Mesothelial cell of epicardium (in vitro differentiated cells): Measurements from ENCODE around the gene B4GALT2. TPM values are rescaled to one million over a fixed set of nuclear protein-coding genes. Genes with fewer than 3 reads are reported as not detected.

ENCODE experiments used
- DNase-seq, 2 experiments: peaks; one replicate each; pipeline ENCODE4 v3.0.0; 2021; ENCODE audit warnings: low spot score in 2 of 2; ENCODE audit not compliant: unreplicated experiment in 2 of 2
- H3K27ac Mint-ChIP-seq: 2 replicates; pipeline ENCODE4 v1.8.0; 2021; ENCODE audit warnings: mixed read lengths
- H3K27me3 Mint-ChIP-seq: 2 replicates; pipeline ENCODE4 v1.8.0; 2021; ENCODE audit warnings: low read depth, mixed read lengths
- H3K36me3 Mint-ChIP-seq: 2 replicates; pipeline ENCODE4 v1.8.0; 2021; ENCODE audit warnings: mixed read lengths
- H3K4me1 Mint-ChIP-seq: 2 replicates; pipeline ENCODE4 v1.8.0; 2021; ENCODE audit warnings: mixed read lengths
- H3K4me3 Mint-ChIP-seq: 2 replicates; pipeline ENCODE4 v1.8.0; 2021; ENCODE audit warnings: mild to moderate bottlenecking, moderate library complexity, mixed read lengths
- H3K9me3 Mint-ChIP-seq: 2 replicates; pipeline ENCODE4 v1.8.0; 2021; ENCODE audit warnings: mixed read lengths
- total RNA-seq: library from RNA; stranded (reverse); gene quantifications from 3 replicates; pipeline ENCODE4 v1.2.1, GENCODE V29; 2021
- TF ChIP-seq, protein P1 (sequence below): fragments of 200-600 bp; sonication (generic); IDR thresholded peaks from one replicate; pipeline ENCODE4 v1.5.0; 2021; ENCODE audit warnings: antibody characterized with exemption; ENCODE audit not compliant: unreplicated experiment

Gene B4GALT2
- total RNA-seq, 1 donor from 2014 or later, result 55.8 TPM

DNA sequence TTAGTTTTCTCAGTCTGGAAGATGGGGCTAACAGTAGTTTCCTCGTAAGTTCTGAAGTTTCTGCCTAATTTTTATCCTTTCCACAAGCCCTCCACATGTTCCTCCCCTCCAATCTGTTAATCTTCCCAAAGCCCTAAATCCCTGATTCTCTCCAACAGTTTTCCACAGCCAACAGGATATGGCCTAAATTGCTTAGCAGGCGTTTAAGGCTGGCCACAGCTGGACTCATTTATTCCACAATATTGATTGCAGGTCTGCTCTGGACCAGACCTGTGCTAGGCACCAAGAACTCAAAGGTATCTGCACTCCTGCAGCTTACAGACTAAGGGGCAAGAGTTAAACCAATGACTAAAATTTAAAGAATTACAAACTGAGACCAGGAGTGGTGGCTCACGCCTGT is 48.3 kb downstream of the B4GALT2 start:
- H3K36me3 Mint-ChIP-seq, result peaks cover 11% of the 10 kb centered on the region
- TF ChIP-seq, protein P1, sequence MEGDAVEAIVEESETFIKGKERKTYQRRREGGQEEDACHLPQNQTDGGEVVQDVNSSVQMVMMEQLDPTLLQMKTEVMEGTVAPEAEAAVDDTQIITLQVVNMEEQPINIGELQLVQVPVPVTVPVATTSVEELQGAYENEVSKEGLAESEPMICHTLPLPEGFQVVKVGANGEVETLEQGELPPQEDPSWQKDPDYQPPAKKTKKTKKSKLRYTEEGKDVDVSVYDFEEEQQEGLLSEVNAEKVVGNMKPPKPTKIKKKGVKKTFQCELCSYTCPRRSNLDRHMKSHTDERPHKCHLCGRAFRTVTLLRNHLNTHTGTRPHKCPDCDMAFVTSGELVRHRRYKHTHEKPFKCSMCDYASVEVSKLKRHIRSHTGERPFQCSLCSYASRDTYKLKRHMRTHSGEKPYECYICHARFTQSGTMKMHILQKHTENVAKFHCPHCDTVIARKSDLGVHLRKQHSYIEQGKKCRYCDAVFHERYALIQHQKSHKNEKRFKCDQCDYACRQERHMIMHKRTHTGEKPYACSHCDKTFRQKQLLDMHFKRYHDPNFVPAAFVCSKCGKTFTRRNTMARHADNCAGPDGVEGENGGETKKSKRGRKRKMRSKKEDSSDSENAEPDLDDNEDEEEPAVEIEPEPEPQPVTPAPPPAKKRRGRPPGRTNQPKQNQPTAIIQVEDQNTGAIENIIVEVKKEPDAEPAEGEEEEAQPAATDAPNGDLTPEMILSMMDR, result no peak
- DNase-seq, result no peak
- no peak overlapping the region for H3K27ac Mint-ChIP-seq
- H3K4me3 Mint-ChIP-seq, result no peak overlapping the region
- no peaks in the 10 kb centered on the region for H3K9me3 Mint-ChIP-seq
- H3K4me1 Mint-ChIP-seq, result peaks cover 22% of the 10 kb centered on the region
- no peaks in the 10 kb centered on the region for H3K27me3 Mint-ChIP-seq

DNA sequence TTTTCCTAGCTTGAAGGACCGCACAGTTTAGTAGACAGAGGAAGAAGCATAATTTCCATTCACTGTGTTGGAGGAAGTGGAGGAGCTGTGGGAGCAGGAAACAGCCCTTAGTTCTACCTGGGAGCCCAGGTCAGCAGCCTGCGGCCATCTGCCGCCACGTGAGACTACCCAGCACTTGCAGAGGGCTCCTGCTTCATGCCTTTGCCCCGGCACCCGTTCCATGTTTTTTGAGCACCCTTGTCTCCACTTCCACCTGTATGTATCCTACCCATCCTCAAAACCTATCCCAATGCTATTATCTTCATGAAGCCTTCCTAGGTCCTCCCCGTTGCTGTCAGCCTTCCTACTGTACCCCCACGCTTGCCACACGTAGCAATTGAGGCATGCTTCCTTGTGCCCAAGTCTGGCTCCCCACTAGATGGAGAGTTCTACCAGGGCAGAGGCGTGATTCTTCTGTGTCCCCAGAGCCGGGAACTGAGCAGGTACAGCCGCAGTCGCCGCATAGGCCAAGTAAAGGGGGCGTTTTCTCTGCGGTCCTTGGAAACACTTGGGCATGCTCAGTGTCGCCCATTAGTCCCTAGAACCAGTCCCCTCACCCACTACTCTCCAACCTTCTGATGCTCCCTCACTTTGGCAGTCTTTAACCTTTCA is 50.4 kb downstream of the B4GALT2 start:
- H3K36me3 Mint-ChIP-seq, result peaks cover 7% of the 10 kb centered on the region
- H3K4me3 Mint-ChIP-seq, result peak overlapping the region; percentile 97
- no peak for DNase-seq
- peak overlapping the region; percentile 95 for H3K27ac Mint-ChIP-seq
- no peaks in the 10 kb centered on the region for H3K9me3 Mint-ChIP-seq
- H3K27me3 Mint-ChIP-seq, result no peaks in the 10 kb centered on the region
- H3K4me1 Mint-ChIP-seq, result peaks cover 38% of the 10 kb centered on the region
- TF ChIP-seq, protein P1, result no peak

DNA sequence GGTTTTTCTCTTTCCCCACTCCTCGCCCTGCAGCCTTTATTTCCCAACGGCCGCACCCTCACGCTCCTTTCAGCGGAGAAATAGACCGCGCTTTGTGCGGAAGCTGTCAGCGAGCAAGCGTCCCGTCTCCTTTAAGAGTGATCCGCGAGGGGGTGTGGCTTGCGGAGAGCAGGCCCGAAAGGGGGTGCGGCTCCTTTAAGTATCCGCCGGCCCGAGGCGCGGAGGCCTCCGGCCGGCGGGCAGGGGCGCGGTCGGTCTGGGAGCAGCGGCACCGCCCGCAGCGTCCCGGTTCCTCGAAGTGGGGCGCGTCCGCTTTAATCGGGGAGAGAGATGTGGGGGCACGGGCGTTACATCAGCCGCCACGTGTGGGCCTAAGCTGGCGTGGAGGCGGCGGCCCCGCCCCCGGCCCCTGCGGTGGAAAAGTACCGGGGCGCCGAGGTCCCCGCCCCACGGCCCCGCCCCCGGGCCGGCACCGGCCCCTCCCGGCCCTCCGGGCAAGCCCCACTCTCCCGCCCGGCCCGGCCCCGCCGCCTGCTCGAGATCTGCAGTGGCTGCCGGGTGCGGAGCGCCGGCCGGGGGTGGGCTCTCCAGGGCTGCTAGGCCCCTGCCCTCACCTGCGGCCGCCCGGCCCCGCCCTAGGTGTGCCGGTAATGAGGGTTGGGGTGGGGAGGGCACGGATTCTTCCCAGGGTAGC is 51.0 kb downstream of the B4GALT2 start:
- peak; percentile 71 to 85 for DNase-seq
- peaks cover 40% of the 10 kb centered on the region for H3K4me1 Mint-ChIP-seq
- H3K27me3 Mint-ChIP-seq, result no peaks in the 10 kb centered on the region
- peaks cover 4% of the 10 kb centered on the region for H3K36me3 Mint-ChIP-seq
- H3K9me3 Mint-ChIP-seq, result no peaks in the 10 kb centered on the region
- H3K27ac Mint-ChIP-seq, result peak overlapping the region; percentile 95
- TF ChIP-seq, protein P1, result no peak
- H3K4me3 Mint-ChIP-seq, result peak overlapping the region; percentile 97

DNA sequence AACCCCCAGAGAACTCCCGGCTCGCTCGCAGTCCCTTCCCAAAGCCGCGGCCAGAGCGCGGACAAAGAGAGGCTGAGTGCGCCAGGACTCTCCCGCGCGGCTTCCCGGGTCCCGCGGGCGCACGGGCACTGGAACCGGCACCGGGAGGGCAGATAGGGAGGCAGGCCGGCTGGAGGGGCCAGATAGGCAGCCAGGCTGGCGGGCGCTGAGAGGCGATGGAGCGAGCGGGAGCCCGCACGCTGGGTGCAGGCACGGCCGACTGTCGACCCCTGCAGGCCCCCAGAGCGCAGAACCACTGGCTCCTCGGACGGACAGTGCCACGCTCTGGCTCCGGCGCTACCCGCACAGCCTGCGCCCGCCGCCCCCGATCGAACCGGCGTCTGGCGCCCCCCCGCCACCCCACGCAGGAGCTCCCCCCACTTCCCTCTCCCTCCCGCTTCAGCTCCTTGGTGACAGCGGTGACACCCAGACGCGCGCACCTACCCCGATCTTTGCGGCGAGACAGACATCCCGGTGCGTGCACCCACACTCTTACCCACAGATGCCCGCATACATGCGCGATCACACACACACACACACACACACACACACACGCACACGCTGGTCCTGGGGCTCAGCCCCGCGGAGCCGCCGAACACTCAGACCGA is 51.7 kb downstream of the B4GALT2 start:
- TF ChIP-seq, protein P1, result peak; percentile 13
- Mint-ChIP-seq H3K4me1 (peaks cover 46% of the 10 kb centered on the region), H3K27me3 (no peaks in the 10 kb centered on the region), H3K4me3 (peak overlapping the region; percentile 81), H3K27ac (peak overlapping the region; percentile 97), H3K9me3 (no peaks in the 10 kb centered on the region), H3K36me3 (peaks cover 3% of the 10 kb centered on the region)
- DNase-seq, result peak; percentile 52 to 67

- Mint-ChIP-seq H3K4me1 (peaks cover 54% of the 10 kb centered on the region), H3K36me3 (peaks cover 3% of the 10 kb centered on the region), H3K9me3 (no peaks in the 10 kb centered on the region), H3K27me3 (no peaks in the 10 kb centered on the region), H3K27ac (peak within 1 kb of the TSS; percentile 97), H3K4me3 (peak within 1 kb of the TSS; percentile 81)
- TF ChIP-seq, protein P1, result no peak
- DNase-seq, result peak; percentile 51 to 78
Measured at GRCh38 chr1:44031252-44032169, 52.5 kb downstream of the B4GALT2 start, which contains the start of gene SLC6A9. Gene SLC6A9, minus strand, starts transcription at chr1:44031462. Its CDS starts 7,185 bp downstream, at chr1:44024277.
